Panc1 (cell line): Measurements from ENCODE around the gene BRD1.

Experiments
- POLR2AphosphoS5 ChIP-seq: IDR thresholded peaks from 2 replicates; pipeline ENCODE4 v1.6.1; 2012; ENCODE audit warnings: mild to moderate bottlenecking, low read depth, low read length, moderate library complexity
- SIN3A ChIP-seq: IDR thresholded peaks from 2 replicates; pipeline ENCODE4 v1.6.1; 2012; ENCODE audit warnings: low read depth, mild to moderate bottlenecking, low read length, moderate library complexity, borderline replicate concordance; ENCODE audit not compliant: insufficient read depth
- TCF7L2 ChIP-seq: IDR thresholded peaks from 2 replicates; pipeline ENCODE4 v1.6.1; 2011; ENCODE audit warnings: mild to moderate bottlenecking, low read depth, low read length, inconsistent platforms
- TF ChIP-seq, protein P1 (sequence below): fragments of 450-650 bp; IDR thresholded peaks from 2 replicates; pipeline ENCODE4 v1.5.1; 2017; ENCODE audit warnings: mild to moderate bottlenecking
- TF ChIP-seq, protein P2 (sequence below), 2 experiments: IDR thresholded peaks; 2 replicates each; pipeline ENCODE4 v1.6.1; 2011 to 2012; ENCODE audit warnings: low read depth in 2 of 2, control low read depth in 1 of 2, low read length in 1 of 2, mild to moderate bottlenecking in 1 of 2, moderate library complexity in 1 of 2; ENCODE audit not compliant: insufficient read depth in 1 of 2

DNA sequence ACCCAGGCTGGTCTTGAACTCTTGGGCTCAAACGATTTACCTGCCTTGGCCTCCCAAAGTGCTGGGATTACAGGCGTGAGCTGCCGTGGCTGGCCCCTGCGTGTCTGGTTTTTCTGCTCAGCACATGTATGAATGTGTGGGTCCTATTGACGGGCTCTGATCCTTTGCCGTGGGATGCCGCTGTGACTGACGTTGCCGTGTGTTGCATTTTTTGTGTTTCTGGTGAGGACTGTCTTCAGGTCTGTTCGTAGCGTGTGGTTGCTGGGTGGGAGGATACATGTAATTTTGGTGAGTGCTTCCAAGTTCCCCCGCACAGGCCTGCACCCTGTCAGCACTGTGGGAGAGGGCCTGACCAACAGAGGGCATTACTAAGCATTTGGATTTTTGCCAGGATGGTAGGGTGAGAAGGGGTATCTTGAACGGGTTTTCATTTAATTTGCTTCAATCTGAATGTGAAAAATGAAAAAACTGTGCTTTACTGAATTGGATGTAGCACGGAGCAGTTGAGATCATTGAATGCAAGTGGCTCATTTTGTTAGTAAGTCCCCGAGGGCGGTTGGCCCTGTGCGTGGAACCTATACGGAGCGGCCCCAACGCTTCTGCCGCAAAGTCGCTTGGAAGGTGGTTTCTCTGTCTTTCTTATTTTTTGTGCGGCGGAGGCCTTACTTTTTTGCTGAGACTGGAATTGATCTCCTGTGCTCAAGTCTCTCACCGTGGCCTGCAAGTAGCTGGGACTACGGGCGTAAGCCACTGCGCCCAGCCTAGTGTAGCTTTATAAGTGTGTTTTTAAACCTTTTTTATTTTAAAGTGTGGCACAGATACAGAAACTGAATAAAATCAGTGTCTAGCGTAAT, 34.2 kb upstream of the BRD1 start:
- no peak for TF ChIP-seq POLR2AphosphoS5
- TF ChIP-seq, protein P1, sequence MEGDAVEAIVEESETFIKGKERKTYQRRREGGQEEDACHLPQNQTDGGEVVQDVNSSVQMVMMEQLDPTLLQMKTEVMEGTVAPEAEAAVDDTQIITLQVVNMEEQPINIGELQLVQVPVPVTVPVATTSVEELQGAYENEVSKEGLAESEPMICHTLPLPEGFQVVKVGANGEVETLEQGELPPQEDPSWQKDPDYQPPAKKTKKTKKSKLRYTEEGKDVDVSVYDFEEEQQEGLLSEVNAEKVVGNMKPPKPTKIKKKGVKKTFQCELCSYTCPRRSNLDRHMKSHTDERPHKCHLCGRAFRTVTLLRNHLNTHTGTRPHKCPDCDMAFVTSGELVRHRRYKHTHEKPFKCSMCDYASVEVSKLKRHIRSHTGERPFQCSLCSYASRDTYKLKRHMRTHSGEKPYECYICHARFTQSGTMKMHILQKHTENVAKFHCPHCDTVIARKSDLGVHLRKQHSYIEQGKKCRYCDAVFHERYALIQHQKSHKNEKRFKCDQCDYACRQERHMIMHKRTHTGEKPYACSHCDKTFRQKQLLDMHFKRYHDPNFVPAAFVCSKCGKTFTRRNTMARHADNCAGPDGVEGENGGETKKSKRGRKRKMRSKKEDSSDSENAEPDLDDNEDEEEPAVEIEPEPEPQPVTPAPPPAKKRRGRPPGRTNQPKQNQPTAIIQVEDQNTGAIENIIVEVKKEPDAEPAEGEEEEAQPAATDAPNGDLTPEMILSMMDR = no peak
- TF ChIP-seq, protein P2, sequence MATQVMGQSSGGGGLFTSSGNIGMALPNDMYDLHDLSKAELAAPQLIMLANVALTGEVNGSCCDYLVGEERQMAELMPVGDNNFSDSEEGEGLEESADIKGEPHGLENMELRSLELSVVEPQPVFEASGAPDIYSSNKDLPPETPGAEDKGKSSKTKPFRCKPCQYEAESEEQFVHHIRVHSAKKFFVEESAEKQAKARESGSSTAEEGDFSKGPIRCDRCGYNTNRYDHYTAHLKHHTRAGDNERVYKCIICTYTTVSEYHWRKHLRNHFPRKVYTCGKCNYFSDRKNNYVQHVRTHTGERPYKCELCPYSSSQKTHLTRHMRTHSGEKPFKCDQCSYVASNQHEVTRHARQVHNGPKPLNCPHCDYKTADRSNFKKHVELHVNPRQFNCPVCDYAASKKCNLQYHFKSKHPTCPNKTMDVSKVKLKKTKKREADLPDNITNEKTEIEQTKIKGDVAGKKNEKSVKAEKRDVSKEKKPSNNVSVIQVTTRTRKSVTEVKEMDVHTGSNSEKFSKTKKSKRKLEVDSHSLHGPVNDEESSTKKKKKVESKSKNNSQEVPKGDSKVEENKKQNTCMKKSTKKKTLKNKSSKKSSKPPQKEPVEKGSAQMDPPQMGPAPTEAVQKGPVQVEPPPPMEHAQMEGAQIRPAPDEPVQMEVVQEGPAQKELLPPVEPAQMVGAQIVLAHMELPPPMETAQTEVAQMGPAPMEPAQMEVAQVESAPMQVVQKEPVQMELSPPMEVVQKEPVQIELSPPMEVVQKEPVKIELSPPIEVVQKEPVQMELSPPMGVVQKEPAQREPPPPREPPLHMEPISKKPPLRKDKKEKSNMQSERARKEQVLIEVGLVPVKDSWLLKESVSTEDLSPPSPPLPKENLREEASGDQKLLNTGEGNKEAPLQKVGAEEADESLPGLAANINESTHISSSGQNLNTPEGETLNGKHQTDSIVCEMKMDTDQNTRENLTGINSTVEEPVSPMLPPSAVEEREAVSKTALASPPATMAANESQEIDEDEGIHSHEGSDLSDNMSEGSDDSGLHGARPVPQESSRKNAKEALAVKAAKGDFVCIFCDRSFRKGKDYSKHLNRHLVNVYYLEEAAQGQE (IDR thresholded peaks at IDR 0.05; ENCODE audit: insufficient read depth in 1 of 2, low read depth in 2 of 2, low read length in 1 of 2) = no peak
- TF ChIP-seq SIN3A = no peak
- TF ChIP-seq TCF7L2 = no peak
